SKM-1 (cell line): ENCODE data around the gene NFATC1.

ENCODE experiments used
- DNase-seq: peaks from one replicate; lab custom pipeline; 2025; ENCODE audit not compliant: unreplicated experiment; lab: John Stamatoyannopoulos, UW

The NFATC1 gene

DNA sequence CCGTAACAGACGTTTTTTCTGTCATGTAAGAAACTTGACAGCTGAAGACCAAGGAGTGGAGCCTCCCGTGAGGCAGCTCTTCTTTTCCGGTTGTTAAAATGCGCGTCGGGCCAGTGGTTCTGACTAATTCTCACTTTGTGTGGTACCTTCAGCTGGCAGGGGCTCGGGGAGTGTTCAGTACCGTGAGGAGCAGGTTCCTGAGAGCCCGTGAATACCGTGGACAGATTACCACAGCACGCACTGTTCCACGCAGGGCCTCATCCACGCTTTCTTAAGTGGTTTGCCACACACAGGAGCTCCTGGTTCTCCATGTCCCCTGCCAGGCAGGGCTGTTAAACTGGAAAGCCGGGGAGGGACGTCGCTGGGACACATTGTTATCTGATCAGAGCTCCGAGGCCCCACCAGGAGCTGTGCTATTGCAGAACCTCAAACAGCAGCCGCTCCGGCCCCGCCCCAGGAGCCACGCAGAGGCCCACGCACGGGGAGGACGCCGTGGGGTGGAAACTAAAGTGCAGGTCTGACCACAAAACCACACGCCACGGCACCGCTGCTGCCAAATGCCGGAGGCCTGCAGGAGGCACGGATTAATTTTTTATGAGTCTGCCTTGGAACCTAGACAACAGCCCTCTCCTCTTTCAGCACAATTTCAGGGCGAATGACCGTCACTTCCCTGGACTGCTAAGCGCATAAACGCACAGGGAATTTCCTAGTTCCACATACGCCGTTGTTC, 43.3 kb downstream of the NFATC1 start:
- DNase-seq: no peak

DNA sequence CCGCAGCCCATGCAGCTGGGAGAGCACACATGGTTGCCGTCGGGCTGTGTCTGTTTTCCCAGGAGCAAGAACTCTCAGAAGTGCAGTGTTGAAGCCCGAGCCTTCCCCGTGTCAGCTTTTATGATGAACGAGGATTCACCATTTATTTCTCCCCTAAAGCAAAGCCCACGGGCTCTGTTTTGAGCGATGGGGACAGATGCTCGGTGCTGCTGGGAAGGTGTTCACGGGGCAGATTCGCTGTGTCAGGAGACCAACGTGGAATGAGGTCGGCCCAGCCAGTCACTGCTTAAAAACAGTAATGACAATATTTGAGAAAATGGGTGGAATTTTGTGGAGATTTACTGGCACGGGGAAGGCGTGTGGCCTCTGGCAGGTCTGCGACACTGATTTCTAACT, 43.9 kb downstream of the NFATC1 start:
- DNase-seq: no peak

DNA sequence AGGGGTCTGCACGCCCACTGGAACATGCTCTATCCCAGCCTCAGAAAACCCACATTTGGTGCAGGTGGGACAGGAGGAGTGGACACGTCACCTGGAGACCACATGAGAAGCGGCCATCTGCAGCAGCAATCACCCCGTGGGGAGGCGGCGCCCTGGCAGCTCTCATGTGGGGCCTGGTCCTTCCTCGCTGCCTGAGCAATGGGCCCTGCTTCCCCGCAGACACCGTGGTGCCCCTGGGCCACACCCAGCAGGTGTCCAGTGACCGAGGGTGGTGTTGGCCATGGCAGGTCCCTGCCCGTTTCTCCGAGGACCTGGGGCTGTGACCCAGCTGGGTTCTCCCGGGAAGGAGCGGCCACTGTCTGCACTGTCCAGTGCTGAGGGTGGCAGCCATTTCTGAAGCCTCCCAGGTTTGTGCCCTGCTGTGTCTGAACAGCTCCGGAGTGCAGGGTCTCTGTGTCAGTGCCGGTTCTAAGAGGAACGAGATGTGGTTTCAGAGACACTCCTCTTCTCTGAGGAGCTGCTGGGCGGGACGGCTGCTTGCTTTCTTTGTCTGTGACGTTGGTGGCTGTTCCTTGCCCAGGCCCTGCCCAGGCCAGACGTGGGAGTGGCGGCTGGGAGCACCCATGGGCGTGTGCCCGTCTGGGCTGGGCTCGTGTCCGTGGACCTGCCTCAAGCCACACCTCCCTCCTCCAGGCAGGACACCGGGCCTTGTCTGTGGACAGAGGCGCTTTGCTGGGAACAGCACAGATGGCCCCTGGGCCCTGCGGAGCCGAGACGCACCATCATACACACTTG, 44.8 kb downstream of the NFATC1 start:
- no peak for DNase-seq

DNA sequence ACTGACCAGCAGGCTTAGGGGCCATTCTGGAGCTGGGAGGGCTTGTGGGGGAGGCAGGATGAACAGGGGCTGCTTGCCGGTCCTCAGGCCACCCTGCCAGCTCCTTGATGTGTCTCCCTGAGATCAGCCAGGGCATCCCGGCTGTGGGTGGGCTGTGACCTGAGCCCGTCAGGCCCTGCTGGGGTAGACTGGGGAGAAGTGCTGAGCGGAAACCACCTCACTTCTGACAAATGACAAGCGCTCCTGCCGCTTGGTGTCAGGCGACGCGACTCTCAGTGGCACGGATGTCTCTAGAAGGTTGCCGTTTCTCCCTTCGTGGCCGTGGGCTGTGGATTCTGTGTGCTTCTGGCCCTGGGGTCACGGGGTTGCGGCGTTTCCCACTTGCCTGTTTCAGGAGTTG, 45.7 kb downstream of the NFATC1 start:
- DNase-seq: no peak

DNA sequence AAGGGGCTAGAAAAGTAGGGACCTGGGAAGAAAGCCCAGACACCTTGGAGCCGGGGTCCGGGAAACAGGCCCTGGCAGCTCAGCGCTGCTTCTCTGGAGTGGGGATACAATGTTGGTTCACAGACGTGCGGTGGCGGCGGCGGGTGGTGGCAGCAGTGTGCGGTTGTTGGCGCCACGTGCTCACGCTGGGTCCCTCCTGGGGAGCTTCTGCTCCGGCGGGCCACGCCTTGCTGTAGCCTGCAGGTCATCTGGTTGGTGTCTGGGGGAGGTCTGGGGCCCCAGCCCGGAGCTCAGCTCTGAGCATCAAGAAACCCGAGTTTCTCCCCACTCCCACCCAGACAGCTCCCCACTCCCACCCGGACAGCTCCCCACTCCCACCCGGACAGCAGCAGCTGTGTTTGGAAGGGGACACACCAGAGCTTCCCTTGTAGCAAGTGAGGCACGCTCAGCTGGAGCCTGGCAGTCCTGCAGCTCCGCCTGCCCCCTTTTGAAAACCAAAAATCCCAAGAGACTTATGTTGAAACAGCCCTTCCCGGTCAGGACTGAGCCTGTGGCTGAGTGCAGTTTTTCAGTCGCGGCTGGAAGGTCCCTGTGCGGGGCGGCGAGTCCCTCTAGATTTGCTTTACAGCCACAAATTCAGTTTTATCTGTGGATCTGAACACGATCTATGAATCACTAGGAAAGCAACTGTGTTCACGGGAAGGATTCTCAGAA, 46.9 kb downstream of the NFATC1 start:
- no peak for DNase-seq

DNA sequence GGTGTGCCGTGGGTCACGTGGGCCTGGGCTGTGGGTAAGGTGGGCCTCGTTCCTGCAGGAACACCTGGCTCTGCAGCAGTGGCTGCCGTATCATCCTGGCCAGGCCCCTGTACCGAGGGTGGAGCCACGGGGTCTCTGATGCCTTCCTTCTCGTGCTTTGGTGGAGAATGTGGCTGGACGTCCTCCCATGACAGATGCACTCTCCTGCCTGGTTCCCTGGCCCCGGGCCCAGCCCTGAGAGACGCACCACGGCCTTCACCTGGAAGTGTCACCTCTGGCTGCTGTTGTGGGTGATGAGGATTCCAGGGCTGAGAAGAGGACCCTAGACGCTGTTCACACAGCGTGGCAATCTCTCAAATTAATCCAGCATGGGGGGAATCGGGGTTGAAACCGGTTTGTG, 49.5 kb downstream of the NFATC1 start:
- no peak for DNase-seq

DNA sequence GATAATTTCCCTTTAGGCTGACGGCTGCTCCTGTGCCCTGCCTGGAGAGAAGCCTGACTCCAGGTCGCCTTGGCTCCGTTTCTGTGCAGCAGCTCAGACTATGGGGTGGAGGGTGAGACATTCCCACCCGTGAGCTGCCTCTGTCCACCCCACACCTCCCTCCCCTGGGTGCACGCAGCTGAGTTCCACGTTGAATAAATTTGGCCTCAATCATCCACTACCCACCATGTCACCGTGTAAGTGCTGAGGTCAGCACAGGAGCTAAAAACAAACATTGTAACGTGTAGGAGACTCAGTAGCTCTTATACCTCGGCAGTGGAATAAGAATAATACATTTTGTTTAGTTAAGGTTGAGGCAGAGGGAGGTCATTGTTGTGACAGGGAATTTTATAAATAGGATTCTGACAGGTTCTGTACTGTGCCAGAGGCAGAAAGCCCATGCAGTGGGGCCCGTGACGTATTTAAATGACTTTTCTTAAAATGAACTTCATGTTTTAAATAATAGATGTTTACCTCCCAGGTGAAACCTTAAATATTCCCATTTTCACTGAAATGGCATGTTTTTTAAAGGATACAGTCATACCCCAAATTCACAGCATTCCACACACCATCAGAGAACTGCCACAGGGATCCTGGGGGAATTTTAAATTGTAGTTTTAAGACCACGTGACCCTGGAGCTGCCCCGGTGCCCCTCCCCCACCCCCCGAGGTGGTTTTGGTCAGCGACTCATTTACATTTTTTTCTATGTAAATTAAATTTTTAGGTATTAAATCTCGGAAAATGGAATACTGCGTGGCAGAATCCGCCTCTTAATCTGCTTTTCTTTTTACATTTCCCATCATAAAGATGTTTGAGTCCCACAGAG, 50.2 kb downstream of the NFATC1 start:
- no peak for DNase-seq

DNA sequence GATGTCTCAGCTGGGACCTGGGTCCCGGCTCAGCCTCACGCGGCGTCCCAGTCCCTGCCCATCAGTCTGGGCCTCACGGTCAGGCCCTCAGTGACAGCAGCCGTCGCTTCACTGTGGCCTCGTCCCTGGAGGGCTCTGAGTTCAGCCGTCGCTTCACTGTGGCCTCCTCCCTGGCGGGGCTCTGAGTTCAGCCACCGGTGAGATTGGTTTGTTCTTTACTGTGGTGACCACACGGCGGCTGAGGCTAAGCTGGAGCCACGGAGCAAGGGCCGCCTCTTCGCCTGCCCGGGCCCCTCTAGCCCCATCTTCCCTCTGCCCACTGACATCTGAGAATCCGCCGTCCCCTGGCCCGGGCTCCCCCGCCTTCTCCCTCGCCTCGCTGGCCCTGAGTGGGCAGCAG, 51.2 kb downstream of the NFATC1 start:
- no peak for DNase-seq

DNA sequence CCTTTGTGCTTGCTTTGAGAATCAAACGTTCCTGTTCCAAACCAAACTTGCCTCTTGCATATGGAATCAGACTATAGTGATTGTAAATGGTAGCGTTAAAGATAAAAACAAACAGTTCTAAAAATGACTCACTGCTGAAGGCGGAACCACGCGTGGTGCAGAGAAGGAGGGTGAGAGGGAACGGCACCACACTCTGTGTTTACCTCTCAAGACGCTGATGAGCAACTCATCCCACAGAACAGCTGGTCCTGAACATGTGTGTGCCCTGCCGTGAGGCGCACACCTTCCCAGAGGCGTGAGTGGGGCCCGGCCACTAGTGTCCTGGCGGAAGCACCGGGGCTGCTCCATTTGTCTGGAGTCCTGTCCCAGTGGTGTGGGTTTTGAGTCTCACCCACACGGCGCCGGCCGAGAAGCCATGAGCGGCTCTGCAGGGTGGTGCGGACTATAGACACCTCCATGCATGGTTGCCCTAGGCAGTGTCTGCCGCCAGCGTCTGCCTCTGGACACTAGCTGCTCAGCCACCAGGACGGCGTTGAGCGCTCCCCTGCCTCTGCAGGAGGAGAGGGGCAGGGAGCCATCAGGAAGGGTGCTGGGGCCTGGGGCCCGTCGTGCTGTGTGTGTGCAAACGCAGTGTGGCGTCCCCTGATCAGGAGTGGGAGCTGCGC, 52.1 kb downstream of the NFATC1 start:
- no peak for DNase-seq

DNA sequence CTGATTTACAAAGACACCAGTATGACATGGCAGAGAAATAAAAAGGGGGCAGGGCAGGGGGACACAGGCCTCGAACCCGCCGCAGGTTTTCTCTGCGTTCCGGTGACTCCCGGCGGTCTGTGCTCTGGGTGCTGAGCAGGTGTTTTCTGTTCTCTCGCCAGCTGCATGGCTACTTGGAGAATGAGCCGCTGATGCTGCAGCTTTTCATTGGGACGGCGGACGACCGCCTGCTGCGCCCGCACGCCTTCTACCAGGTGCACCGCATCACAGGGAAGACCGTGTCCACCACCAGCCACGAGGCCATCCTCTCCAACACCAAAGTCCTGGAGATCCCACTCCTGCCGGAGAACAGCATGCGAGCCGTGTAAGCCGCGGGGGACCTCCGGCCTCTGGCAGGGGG, 52.9 kb downstream of the NFATC1 start:
- DNase-seq: no peak

DNA sequence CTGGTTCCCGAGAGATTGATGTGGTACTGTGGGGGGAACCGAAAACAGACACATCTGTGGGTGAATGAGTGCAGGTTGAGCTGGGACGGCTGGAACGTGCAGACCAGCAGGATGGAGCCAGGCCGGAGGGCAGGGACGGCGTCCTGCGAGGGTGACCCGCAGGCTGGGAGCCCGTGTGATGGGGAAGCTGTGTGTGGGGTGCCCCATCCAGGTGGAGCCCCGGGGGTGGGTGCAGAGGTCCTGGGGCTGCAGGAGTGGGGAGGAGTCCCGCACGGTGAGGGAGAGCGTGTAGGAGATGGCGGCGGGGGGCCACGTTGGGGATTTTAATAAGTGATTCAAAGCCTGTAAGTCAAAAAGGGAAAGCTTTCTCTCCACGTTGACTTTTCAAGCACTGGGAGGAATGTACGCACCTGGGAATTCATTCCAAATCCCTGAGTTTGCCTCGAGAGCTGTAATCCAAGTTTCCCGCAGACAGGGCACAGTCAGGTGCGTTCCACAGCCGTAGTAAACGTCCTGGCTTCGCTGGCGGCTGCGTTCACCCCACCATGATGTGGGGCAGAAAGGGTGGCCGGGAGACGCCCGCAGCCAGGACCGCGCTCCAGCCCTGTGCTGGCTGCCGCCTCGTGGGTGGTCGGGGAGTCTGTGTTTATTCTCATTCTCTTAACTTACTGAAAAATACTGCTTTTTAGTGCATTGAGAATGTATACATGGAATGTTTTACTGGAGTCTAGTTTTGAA, 54.0 kb downstream of the NFATC1 start:
- no peak for DNase-seq

DNA sequence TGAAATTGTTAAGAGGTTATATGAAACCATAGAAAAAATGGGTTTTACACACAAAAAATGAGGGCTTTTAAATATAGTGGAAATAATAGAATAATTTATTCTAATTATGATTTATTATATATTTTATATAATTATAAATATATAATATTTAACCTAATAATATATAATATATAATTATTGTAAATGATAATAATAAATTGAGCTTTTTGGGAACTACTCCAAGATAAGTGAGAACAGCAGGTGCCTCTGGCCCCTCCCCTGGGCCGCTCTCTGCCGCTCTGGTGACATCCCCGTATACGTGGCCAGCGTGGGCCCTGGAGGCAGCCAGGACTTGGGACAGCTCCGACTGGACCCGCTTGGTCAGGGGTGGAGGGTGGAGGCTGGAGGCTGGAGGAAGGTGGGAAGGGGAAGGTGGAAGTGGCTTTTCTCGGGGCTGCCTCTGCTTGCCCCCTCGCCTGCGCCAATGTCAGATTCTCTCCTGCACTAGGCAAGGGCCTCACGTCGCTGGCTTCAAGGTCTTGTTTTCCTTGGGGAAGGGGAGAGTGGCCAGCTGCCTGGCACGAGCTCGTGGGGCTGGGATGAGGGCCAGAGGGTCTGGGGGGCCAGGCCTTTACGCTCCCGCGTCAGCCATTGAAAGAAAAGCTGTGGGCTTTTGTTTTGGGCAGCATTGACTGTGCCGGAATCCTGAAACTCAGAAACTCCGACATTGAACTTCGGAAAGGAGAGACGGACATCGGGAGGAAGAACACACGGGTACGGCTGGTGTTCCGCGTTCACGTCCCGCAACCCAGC, 54.8 kb downstream of the NFATC1 start:
- no peak for DNase-seq

DNA sequence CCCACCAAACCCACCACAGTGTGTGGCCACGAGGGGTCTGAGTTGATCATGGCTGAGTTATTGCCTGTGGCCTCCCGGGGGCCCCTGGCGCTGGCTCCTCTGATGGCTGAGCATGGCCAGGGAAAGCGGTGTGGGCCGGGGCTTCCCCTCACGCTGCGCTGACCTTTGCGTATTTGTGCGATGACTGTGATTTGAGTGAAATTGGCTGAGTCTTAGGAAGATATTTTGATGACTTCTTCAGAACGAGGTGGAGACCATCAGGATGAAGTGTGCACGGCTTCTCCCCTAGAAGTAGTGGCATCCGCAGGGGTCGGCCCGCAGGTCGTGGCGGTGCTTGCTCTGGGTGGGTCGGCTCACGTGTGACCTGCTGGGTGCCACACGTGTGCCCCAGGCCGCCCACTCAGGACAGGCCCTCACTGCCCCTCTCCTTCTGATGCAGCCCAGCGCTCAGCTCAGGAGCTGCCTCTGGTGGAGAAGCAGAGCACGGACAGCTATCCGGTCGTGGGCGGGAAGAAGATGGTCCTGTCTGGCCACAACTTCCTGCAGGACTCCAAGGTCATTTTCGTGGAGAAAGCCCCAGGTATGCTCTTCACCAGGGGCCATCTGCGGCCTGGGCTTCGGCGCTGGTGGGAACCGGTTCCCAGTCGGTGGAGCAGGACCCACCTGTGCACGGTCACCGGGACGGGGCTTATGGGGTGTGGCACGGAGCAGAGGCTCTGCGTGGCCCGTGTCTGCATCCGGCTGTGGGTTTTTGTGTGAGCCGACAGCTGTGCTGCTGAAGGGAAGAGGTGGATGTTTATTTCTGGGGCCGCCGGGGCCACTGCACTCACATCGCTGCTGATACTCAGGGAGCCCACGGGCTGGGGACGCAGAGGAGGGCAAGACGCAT, 55.8 kb downstream of the NFATC1 start:
- no peak for DNase-seq

DNA sequence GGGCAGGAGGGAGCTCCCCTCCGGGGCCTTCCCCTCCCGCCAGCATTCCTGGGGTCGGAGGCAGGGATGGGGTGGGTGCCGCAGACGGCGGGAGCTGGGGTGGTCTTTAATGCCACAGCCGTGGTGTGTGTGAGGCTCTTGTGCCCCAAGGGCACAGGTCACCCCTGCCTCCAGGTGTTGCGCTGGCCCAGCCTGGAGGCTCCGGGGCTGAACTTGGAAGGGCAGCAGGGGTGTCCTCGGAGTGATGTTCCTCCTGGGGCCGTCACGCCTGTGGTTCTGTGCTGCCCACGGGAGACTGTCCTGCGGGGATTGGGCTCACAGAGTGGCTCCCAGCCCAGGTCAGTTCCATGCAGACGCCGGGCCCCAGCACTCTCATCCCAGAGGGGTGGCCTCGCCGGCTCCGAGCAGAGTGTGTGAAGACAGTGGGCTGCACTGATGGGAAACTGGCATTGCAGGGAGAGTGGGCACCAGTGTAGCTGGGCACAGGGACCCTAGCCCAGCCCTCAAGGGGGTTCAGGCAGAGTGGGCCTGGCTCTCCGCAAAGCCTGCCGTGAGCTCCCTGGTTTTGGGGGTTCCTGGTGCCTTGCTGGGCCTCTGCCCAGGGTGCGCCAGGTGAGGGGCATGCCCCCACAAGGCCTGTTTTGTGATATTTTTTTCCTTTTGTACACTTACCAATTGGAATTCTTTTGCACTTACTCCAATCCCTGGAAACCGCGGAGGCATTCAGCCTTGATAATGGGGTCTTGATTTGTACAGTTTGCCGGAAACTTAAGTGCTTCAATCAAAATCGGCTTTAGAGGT, 56.7 kb downstream of the NFATC1 start:
- no peak for DNase-seq

DNA sequence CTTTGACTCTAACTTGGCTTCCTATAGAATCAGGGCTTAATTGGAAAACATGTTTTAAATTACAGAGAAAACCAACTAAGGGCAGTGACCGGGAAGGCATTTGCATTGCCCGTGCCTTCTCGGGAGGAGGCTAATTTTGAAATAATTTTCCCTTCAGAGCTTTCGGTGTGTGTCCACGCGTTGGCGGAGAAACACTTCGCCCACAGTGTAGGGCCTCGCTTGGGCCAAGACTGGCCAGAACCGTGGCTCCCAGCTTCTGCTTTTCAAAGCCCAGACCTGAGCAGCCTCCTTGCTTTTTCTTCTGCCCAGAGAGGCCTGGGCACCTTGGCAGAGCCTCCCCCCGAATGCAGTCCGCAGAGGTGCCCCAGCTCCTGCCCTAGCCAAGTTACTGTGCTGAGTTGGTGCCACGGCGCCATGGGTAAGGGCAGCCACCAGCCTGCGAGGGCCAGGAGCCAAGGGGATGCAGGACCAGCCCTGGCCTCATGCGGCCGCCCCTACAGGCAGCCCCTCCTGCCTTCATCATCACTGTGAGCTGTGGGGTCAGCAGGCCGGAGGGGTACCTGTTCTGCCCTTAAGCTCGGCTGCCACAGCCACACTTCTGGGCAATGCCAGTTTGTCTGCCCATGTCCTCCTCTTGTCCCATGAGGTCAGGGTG, 57.4 kb downstream of the NFATC1 start:
- no peak for DNase-seq

DNA sequence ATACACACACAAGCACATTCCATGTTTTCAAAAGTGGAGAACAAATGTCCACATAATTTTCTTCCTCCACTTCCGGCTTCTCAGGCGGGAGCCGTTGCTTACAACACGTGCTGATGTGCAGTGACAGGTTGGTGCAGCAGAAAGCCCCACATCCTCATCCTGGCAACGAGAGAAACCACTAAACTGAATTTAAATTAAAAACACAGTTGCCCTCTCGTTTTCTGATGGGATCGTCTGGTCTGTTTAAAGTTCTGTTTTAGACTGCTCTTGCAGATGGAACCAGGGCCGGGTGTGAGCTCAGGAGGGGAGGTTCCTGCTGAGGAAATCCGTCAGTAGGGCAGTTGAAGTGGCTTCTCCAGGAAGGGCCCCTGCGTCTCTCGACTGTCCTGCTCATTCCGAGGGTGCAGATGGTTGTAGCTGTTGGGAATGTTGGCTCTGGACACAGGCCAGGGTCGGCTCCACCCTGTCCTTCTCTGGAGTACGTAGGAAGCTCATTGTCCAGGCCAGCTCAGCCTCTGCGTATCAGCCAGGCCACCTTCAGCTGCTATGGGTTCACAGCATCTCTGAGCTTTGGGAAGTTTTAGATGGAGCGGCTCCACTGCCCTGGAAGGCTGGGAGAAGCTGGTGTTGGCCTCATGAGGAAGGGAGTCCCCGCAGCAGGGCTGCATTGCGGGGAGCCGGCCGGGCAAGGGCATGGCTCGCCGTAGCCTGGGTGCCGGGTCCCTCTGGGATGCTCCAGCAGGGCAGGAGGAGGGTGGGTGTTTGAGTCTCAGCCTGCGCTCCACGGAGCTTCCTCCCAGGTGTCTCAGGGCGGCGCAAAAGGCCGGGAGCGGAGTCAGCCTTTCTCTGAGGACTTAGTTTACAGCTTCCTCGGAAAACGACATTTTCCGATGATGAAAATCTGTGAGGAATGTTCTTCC, 58.3 kb downstream of the NFATC1 start:
- DNase-seq: no peak
